ENCODE data around the gene MBNL3.
A peak's percentile ranks its signal among the peaks of the same experiment; 100 is the strongest.

Gene MBNL3, protein sequence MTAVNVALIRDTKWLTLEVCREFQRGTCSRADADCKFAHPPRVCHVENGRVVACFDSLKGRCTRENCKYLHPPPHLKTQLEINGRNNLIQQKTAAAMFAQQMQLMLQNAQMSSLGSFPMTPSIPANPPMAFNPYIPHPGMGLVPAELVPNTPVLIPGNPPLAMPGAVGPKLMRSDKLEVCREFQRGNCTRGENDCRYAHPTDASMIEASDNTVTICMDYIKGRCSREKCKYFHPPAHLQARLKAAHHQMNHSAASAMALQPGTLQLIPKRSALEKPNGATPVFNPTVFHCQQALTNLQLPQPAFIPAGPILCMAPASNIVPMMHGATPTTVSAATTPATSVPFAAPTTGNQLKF

DNA sequence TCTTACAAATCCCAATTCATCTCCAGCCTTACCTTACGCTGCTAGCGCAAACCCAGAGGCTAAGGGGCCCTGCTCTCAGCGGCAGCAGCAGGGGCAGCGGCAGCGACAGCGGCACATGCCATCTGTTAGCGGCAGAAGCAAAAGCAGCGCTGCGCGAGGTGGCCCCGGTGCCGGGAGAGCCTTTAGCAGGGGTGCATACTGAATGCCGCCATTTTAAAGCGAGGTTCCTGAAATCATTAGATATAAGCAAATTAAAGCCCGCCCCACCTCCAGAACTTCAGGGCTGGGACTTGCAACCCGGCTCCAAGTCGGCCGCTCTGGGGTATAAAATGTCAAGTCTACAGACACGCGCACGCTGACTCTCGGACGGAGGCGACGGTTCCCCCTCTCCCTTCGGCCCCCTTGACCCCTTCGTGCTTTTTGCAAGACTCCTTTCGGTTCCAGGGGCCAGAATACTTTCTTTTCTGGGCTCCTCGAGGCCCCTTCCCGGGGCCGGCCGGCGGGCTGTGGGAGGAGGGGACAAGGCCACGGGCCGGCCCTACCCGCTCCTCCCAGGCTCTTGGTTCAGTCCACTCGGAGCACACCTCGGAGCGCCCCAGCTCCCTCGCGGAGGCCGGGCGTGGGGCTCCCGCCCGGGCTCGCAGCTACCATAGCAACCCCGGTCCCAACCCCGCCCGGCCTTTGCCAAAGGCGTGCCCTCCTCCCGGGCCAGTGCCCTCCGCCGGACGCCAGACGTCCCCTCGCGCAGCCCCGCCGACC is at the start of gene MBNL3:
Gene MBNL3 (minus strand): TSS at position 220 of the 759 bp plus-strand sequence. CDS start 49,427 bp downstream, outside the sequence.
- DNase-seq, result peak; percentile 83

DNA sequence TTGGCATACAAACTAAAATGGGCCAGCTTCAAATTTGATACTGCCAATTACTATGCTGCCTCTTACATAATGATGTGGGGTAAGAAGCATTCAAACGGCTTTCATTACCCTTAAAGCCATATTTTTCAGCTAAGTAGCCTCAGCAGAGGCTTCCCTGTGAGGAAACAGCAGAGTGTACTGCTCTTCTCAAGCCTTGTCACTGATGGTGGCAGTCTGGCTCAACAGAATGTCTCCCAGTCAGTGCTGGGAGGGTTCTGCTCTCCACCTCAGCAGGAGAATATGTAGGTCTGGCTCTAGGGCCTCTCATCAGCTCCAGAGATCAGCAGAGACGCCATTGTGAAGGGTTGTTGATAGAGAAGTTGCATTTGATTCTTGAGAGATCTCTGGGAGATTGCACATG is 44.6 kb upstream of the MBNL3 start:
- no peak for DNase-seq

DNA sequence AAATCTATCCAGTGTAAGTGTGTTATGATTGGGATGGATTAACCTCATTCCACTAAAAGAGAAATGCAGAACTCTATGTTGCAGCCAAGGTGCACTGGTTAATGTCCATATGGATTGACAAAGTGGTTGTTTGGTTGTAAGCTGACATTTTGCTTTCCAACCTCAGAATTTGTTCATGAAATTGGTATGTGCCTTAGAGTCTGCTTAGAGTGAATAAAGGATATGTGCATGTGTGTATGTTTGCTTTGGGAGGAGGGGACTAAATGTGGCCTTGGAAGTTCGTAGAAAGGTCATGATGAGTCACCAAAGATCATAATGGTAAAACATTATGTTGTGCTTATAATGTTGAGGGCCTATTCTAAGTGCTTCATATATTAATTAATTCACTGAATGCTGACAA is 44.1 kb upstream of the MBNL3 start:
- no peak for DNase-seq

DNA sequence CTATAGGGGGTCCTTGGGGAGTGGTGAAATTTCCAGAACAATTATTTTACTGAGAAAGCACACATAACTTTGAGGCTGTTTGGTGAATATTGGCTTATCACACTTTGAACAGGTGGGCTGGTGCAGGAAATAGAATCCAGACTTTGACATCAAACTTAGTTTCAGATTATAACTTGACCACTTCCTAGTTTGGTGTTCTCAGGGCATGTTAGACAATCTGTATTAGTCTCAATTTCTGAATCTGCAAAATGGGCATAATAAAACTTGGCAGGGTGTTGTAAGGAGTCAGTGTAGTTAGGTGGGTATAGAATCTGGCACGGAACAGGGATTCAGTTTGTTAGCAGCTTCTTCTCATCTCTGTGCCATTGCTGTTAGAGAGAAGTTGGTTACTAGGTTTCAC is 43.3 kb upstream of the MBNL3 start:
- DNase-seq, result no peak

DNA sequence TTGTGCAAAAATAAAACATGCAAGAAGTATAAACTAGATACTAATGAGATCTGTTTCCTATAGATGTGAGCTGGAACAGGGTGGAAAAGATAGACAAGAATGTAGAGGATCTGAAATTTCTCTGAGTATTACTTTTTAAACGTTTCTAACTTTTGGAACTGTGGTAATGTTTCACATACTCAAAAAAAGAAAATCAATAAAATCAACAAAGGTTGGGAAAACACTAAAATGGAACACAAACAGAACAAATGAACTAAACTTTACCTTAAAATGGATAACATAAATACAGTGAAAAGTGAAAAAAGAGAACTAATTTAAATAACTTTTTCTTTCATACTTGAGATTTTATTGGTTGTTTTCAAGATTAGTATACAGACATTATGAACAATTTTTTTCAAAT is 32.0 kb upstream of the MBNL3 start:
- no peak for DNase-seq

GRCh38 chrX:132520213-132520612 is 31.4 kb upstream of the MBNL3 start:
- no peak for DNase-seq

DNA sequence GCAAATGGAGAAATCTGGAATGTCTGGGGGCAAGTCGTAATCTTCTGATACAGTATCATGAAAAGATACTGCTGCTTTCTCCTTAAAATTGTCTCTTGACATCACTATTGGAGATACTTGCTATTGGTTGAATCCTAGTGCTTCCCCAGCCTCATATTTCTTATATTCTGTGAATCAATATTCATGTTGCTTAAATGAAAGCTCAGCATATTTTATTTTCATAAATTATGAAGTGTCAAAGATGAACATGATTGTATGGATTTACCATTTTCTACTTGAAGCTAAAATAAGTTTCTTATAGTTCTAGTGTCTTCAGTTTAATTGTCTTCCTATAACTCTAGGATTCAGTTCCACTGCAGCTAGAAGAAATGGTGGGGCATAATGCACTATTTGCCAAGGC is 29.6 kb upstream of the MBNL3 start:
- DNase-seq, result no peak

DNA sequence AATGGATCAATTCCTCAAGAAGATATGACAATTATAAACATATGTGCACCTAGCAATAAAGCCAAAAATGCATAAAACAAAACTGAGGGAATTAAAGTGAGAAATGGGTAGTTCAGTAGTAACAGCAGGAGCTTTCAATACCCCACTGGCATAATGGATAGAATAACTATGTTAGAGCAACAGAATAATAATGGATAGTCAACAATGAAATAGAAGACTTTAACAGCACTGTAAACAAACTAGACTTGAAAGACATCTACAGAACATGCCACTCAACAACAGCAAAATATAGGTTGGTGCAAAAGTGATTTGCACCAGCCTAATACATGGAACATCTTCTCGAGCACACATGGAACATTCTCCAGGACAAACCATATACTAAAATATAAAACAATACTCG is 20.0 kb upstream of the MBNL3 start:
- DNase-seq, result peak; percentile 8

DNA sequence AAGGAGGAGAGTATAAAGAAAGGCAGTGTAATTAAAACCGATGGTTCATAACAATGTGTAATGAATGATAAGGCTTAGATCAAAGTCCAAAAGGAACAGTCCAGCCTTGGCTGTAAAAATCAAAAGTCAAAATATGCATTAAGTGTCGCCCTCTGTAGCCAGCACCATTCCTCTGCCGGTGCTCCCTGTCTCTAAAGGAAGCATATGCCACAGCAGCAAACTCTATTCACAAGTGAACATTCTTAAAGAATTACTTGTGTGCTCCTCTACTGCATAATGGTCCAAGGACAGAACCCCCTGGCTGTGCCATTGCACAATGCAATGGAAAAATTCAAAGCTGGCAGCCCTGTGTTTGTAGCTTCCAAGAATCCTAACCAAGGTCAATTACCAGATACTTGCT is 16.3 kb upstream of the MBNL3 start:
- no peak for DNase-seq

DNA sequence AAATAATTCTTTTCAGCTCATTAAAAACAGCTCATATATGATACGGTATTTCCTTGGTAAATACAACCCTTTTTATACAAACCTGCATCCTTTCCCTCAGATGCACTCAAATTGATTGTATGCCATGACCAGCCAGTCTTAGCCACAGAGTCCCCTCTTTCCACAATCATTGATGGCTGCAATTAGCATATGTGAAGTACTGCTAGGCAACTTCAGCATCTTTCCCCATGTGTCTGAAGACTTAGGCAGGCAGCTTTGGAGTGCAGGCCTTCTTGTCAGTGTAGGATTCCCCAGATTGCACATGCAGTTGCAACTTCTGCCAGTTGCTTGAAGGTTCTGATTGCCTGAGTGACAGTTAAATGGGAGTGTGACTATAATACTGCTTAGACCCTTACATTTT is 15.6 kb upstream of the MBNL3 start:
- DNase-seq, result no peak

- peak; percentile 5 for DNase-seq
Measured at GRCh38 chrX:132501606-132502005, 12.8 kb upstream of the MBNL3 start.

DNA sequence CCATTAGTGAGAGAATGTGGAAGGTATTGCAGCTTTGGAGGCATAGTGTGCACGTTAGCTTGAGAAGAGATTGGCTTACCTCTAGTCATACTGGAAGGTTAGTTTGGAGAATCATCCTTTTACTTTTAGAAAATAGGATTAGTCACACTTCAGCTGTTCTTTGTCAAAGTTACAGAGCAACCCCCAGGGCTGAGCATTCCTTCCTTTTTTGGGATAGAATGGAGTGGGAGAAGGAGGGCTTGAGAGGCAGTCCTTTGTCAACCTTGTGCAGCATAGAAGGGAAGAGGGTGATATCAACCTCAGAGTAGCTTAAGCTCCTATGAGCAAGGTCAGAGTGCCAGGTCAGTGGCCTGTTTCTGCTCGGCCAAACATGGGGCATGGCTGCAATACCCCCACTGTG is 8.6 kb upstream of the MBNL3 start:
- DNase-seq, result no peak

- DNase-seq, result no peak
Measured at GRCh38 chrX:132493095-132493494, 4.3 kb upstream of the MBNL3 start.

- DNase-seq, result peak; percentile 45
Measured at GRCh38 chrX:132491191-132491590, 2.4 kb upstream of the MBNL3 start.

DNA sequence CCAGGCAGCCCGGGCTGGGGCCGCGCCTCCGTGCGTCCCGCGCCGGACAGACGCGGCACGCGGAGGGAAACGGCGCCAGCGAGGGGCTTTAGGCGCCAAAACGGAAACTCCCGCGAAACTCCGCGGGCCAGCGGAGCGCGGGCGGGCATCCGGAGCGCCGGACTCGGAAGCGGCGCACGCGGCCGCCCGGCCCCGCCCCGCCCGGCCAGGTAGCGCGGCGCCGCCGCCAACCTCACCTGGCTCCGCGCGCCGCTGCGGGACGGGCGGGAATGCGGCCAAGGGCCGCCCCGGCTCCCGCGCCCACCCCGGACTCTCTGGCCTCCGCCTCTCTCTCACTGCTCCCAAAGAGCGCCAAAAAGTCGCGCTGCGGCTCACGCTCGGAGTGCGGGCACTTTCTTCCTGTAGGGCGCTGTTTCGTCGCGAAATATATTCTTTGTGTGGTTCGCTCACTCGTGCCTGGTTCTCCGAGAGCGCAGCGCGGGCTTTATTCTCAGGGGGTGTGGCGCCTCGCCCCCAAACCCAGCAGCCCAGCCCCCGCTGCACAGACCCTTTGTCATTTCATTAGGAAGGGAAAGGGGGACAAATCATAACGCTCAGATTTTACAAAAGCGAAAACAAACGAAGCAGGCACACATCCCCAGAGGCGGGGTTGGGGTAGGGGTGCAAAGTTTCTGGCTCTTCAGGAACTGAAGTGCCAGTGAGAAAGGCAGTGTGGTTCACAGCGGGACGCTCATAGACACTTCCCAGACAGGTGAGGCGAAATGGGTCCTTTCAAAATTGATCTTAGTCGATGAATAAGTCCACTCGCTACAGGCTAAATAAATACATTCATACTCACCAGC is 961 bp upstream of the MBNL3 start:
- peak; percentile 60 for DNase-seq

- peak; percentile 37 for DNase-seq
Measured at GRCh38 chrX:132488180-132488705, 595 bp downstream of the MBNL3 start.

DNA sequence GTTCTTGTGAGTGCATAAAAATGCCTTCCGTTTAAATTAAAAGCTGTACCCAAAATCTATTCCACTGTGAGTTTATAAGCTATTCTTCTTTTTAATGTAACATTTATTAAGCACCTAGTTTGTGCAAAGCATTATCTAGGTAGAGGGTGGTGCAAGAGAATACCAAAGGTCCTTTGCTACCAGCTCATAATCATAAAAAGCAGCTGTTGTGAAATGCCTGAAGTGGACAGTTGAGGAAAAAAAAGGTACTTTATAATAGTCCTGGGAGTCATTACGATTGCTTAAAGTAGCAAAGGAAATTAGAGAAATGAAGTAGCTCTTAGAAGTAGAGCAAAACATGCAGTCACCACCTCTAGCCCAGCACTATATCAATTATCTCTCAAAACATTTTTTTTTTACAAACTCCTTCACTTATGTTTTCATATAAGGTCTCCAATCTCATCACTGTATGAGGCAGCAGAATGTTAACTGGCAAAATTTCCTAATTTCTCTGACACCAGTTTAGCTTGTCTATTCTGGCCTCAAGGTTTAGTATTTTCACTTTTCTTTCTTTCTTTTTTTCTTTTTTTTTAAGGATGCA is 2.1 kb downstream of the MBNL3 start:
- DNase-seq, result no peak

DNA sequence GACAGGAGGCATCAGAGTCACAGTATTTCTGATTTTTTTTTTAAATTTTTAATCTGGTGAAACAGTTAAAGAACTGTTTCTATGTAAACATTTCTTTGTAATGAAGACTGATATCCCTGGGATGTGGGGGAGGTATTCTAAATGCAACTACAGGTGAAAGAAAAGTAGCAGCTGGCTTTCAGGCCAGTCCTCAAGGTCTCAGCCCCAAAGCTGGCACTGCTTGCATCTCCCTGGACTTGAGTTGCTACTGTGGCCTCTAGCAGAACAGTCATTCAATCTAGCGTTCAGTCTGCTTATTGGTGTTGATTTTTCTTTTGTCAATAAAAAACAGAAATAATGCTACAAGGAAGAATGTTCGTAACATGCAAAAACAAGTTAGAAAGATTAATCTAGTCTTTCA is 4.9 kb downstream of the MBNL3 start:
- peak; percentile 5 for DNase-seq

DNA sequence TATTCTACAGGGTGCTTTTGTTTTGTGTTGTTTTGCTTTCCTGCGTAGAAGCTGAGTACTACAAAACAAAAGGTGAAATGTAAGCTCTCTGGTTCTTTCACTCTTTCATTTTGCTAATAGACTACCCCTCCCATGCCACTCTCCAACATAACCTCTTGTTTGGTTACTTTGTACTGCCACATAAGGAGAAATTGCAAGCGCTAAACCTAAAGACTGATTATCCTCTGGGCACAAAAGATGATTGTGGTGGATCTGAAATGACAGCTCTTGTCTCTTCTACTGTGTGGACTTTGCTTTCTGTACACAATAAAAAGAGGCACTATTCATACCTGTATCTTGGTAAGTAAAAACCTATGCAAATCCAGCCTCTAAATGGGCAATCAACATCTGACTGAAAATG is 5.3 kb downstream of the MBNL3 start:
- peak; percentile 20 for DNase-seq

- DNase-seq, result peak; percentile 56
Measured at GRCh38 chrX:132482632-132483031, 6.2 kb downstream of the MBNL3 start.

DNA sequence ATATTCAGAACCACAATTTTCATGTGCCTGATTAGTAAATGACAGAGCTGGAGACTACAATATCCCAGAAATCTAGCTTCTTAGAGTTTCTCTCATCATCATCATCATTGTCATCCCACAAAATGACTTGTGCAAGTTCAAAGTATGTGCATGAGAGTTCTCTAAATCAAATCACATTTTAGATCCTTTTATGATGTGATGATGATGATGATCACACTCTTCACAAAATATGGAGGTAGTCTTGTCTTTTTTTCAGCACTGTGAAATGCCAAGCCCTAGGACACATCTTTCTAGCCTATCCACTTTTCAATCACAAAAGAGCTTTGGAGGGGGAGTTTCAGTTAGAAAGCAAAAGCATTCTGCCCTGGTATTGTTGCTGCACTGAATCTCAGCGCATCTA is 7.4 kb downstream of the MBNL3 start:
- DNase-seq, result no peak

GRCh38 chrX:132480581-132481203 is 8.1 kb downstream of the MBNL3 start:
- DNase-seq, result peak; percentile 37
